Mammary epithelial cell (primary cell): ENCODE results near the gene SIM1.

ENCODE experiments used
- EZH2 ChIP-seq: IDR thresholded peaks from 2 replicates; pipeline ENCODE4 v1.6.1; 2012; ENCODE audit warnings: low read length, inconsistent platforms, borderline replicate concordance
- TF ChIP-seq, protein P1 (sequence below), 2 donors: IDR thresholded peaks in 1 of 2; conservative IDR thresholded peaks in 1 of 2; 2 replicates each; pipeline ENCODE4 v1.5.1; 2011 to 2012; ENCODE audit warnings: inconsistent platforms in 2 of 2, low read length in 2 of 2, mild to moderate bottlenecking in 2 of 2, control low read depth in 1 of 2, low read depth in 1 of 2; ENCODE audit not compliant: insufficient read depth in 1 of 2; ENCODE audit errors: extremely low read depth in 1 of 2

DNA sequence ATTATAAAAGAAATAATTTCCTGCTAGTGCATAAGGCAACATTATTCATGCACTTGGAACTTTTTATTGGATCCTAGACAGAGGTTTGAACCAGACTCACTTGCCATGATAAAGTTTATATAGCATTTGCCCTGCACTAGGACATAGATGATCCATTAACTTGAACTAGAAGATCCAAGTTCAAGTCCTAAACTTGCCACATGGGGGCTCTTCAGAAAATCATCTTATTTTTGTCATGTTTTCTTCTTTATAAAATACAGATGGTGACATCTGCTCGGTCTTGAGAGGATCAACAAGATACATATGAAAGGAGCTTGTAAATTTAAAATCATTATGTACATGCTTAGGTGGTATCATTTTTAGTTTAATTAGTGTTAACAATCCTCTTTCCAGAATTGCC is 94.5 kb downstream of the SIM1 start:
- TF ChIP-seq, protein P1, sequence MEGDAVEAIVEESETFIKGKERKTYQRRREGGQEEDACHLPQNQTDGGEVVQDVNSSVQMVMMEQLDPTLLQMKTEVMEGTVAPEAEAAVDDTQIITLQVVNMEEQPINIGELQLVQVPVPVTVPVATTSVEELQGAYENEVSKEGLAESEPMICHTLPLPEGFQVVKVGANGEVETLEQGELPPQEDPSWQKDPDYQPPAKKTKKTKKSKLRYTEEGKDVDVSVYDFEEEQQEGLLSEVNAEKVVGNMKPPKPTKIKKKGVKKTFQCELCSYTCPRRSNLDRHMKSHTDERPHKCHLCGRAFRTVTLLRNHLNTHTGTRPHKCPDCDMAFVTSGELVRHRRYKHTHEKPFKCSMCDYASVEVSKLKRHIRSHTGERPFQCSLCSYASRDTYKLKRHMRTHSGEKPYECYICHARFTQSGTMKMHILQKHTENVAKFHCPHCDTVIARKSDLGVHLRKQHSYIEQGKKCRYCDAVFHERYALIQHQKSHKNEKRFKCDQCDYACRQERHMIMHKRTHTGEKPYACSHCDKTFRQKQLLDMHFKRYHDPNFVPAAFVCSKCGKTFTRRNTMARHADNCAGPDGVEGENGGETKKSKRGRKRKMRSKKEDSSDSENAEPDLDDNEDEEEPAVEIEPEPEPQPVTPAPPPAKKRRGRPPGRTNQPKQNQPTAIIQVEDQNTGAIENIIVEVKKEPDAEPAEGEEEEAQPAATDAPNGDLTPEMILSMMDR (conservative IDR thresholded peaks at IDR 0.05 in 1 of 2, IDR thresholded peaks at IDR 0.05 in 1 of 2; ENCODE audit: extremely low read depth in 1 of 2, insufficient read depth in 1 of 2, low read depth in 1 of 2, low read length in 2 of 2), result peak in 1 of 2 donors; percentile 22
- TF ChIP-seq EZH2, result no peak
